Measurements from ENCODE around the gene TRAM2. TPM values are rescaled to one million over a fixed set of nuclear protein-coding genes. Genes with fewer than 3 reads are reported as not detected.

Gene TRAM2
- total and polyA plus RNA-seq, 9 of the 15 experiments (the other 6 are each of a cell fraction or from before 2014, with no cell fraction given), result 2.6 to 13.3 (median 8.9) TPM

GRCh38 chr6:52594221-52594620 lies 17.4 kb upstream of the TRAM2 start:
- no peaks in the 10 kb centered on the region for H3K27me3 ChIP-seq (ENCODE audit: control insufficient read depth in 2 of 2, insufficient read depth in 2 of 2, low read length in 2 of 2)
- no peak overlapping the region for H3K27ac ChIP-seq (ENCODE audit: extremely low read depth, low read depth, low read length)
- ATAC-seq, result no peak
- no peak for FAIRE-seq
- peaks cover 0 to 14% of the 10 kb centered on the region in 2 experiments; a peak in 3 of 5 replicates for H3K4me1 ChIP-seq (replicated peaks in 1 of 2; ENCODE audit: control insufficient read depth in 2 of 2, insufficient read depth in 2 of 2, low read length in 2 of 2)
- 75% methylated on average over 5 of the region's 5 CpGs for WGBS (ENCODE audit: insufficient coverage, low coverage, missing lambda C conversion rate)
- H3K9ac ChIP-seq (ENCODE audit: insufficient read depth in 1 of 2, low read depth in 2 of 2, low read length in 2 of 2), result no peak overlapping the region
- no peaks in the 10 kb centered on the region for H3K9me1 ChIP-seq (ENCODE audit: control insufficient read depth, insufficient read depth, low read length)
- no peak overlapping the region for H3K4me2 ChIP-seq (ENCODE audit: insufficient read depth, low read length)
- H3K4me3 ChIP-seq, result no peak overlapping the region
- ChIA-PET CTCF (ENCODE audit: low intra/inter-chr PET ratio) (no interaction called here), POLR2A (interaction anchor here (1.2 to 1.5 kb wide), 2 partner anchors 13 to 174 kb away, joined by 3 to 6 read pairs; partner anchors contain the start of gene EFHC1)
- in situ Hi-C loops (cut with MboI) (no loop called here), intact Hi-C loops (cut with micrococcal nuclease) (no loop called here)
- H4K20me1 ChIP-seq (replicated peaks; ENCODE audit: control insufficient read depth, insufficient read depth, low read length), result no peaks in the 10 kb centered on the region
- H2AFZ ChIP-seq (ENCODE audit: low read depth, low read length), result no peak overlapping the region
- no peak for DNase-seq (ENCODE audit: extremely low read depth in 1 of 4, low spot score in 3 of 4)
- H3K36me3 ChIP-seq (ENCODE audit: control insufficient read depth, insufficient read depth, low read length), result no peaks in the 10 kb centered on the region
- BruUV-seq (replicated peaks), result no TSS peak
- H3K79me2 ChIP-seq (ENCODE audit: control insufficient read depth, insufficient read depth, low read length), result no peaks in the 10 kb centered on the region
- H3K9me3 ChIP-seq (replicated peaks; ENCODE audit: control insufficient read depth, insufficient read depth, low read depth, low read length), result no peaks in the 10 kb centered on the region
- TF ChIP-seq PTRF (tag; IDR thresholded peaks at IDR 0.05) (no peak), NFE2 (IDR thresholded peaks at IDR 0.05; ENCODE audit: low read depth) (no peak), CUX1 (CRISPR knock-in tag; IDR thresholded peaks at IDR 0.05) (no peak), GTF2A2 (tag; IDR thresholded peaks at IDR 0.05) (no peak), MIER1 (IDR thresholded peaks at IDR 0.05; ENCODE audit: low read depth) (no peak), E2F6 (IDR thresholded peaks at IDR 0.05; ENCODE audit: borderline replicate concordance in 1 of 2, extremely low read depth in 1 of 2, insufficient read depth in 1 of 2, insufficient read length in 1 of 2, low read depth in 1 of 2, low read length in 1 of 2, poor library complexity in 1 of 2, severe bottlenecking in 1 of 2) (no peak), SIN3B (IDR thresholded peaks at IDR 0.05; ENCODE audit: low read depth) (no peak), SMARCA4 (IDR thresholded peaks at IDR 0.05) (no peak), CHD2 (IDR thresholded peaks at IDR 0.05; ENCODE audit: low read depth, low read length) (no peak), BACH1 (tag; IDR thresholded peaks at IDR 0.05) (no peak), PHTF2 (CRISPR knock-in tag; IDR thresholded peaks at IDR 0.05) (no peak), HES1 (IDR thresholded peaks at IDR 0.05; ENCODE audit: low read depth) (no peak), ELK3 (CRISPR knock-in tag; IDR thresholded peaks at IDR 0.05) (no peak), ZEB2 (IDR thresholded peaks at IDR 0.05) (no peak), CBX1 (IDR thresholded peaks at IDR 0.05; ENCODE audit: low read depth) (no peak), RHOXF2B (CRISPR knock-in tag; conservative IDR thresholded peaks at IDR 0.05) (no peak)
